Measurements from ENCODE around the gene SATB1. TPM values are rescaled to one million over a fixed set of nuclear protein-coding genes. Genes with fewer than 3 reads are reported as not detected.

Gene SATB1
- total RNA-seq, 4 donors from 2014 or later, result 17.3 to 82.1 (median 51.9) TPM

- intact Hi-C loops (cut with DNase I; ENCODE audit: low total_unique reads), result no loop called here
These were observed 868 bp downstream of the SATB1 start for GRCh38 chr3:18424213-18424728.

GRCh38 chr3:18423401-18424212 is 1.5 kb downstream of the SATB1 start:
- Histone ChIP-seq H3K27me3 (no peaks in the 10 kb centered on the region), H3K36me3 (no peaks in the 10 kb centered on the region), H3K9me3 (no peaks in the 10 kb centered on the region), H3K4me1 (no peaks in the 10 kb centered on the region), H3K4me3 (peak overlapping the region; percentile 85 to 93), H3K27ac (peak overlapping the region; percentile 83 to 89)
- DNase-seq, result peak; percentile 47 to 57
- intact Hi-C loops (cut with DNase I; ENCODE audit: low total_unique reads), result no loop called here
- TF ChIP-seq CTCF (IDR thresholded peaks at IDR 0.05), result no peak
- peak in 1 of 2 donors; percentile 20 for TF ChIP-seq POLR2A (IDR thresholded peaks at IDR 0.05)

More at GRCh38 chr3:18424213-18424728, 868 bp downstream of the SATB1 start:
- Histone ChIP-seq H3K9me3 (no peaks in the 10 kb centered on the region), H3K27ac (peak overlapping the region; percentile 83 to 89), H3K4me3 (peak overlapping the region; percentile 85 to 93), H3K4me1 (no peaks in the 10 kb centered on the region), H3K27me3 (no peaks in the 10 kb centered on the region), H3K36me3 (no peaks in the 10 kb centered on the region)
- TF ChIP-seq CTCF (IDR thresholded peaks at IDR 0.05), result no peak
- TF ChIP-seq POLR2A (IDR thresholded peaks at IDR 0.05), result no peak
- DNase-seq, result peak in 1 of 2 donors; percentile 18

GRCh38 chr3:18422972-18423371 is 2.2 kb downstream of the SATB1 start:
- no peaks in the 10 kb centered on the region for H3K4me1 ChIP-seq
- intact Hi-C loops (cut with DNase I; ENCODE audit: low total_unique reads), result no loop called here
- no peaks in the 10 kb centered on the region for H3K9me3 ChIP-seq
- no peak for TF ChIP-seq POLR2A (IDR thresholded peaks at IDR 0.05)
- TF ChIP-seq CTCF (IDR thresholded peaks at IDR 0.05), result no peak
- no peaks in the 10 kb centered on the region for H3K27me3 ChIP-seq
- peak overlapping the region; percentile 85 to 93 for H3K4me3 ChIP-seq
- peak overlapping the region; percentile 83 to 89 for H3K27ac ChIP-seq
- H3K36me3 ChIP-seq, result no peaks in the 10 kb centered on the region
- DNase-seq, result no peak

- intact Hi-C loops (cut with DNase I; ENCODE audit: low total_unique reads), result no loop called here
- Histone ChIP-seq H3K27me3 (no peaks in the 10 kb centered on the region), H3K4me3 (no peak overlapping the region), H3K36me3 (no peaks in the 10 kb centered on the region), H3K9me3 (no peaks in the 10 kb centered on the region), H3K27ac (no peak overlapping the region), H3K4me1 (no peaks in the 10 kb centered on the region)
- no peak for DNase-seq
- no peak for TF ChIP-seq POLR2A (IDR thresholded peaks at IDR 0.05)
These were observed 4.6 kb downstream of the SATB1 start for GRCh38 chr3:18420555-18420954.

GRCh38 chr3:18419232-18419631 is 5.9 kb downstream of the SATB1 start:
- no peaks in the 10 kb centered on the region for H3K4me1 ChIP-seq
- H3K9me3 ChIP-seq, result no peaks in the 10 kb centered on the region
- H3K27me3 ChIP-seq, result no peaks in the 10 kb centered on the region
- no peaks in the 10 kb centered on the region for H3K36me3 ChIP-seq
- no peak for TF ChIP-seq POLR2A (IDR thresholded peaks at IDR 0.05)
- TF ChIP-seq CTCF (IDR thresholded peaks at IDR 0.05), result no peak
- H3K27ac ChIP-seq, result no peak overlapping the region
- DNase-seq, result no peak
- H3K4me3 ChIP-seq, result no peak overlapping the region
- intact Hi-C loops (cut with DNase I; ENCODE audit: low total_unique reads), result no loop called here
